Measurements from ENCODE around the gene CBLN1.

- no peak for TF ChIP-seq SP1 (CRISPR knock-in tag; conservative IDR thresholded peaks at IDR 0.05)
- no peak for TF ChIP-seq E2F4 (CRISPR knock-in tag; IDR thresholded peaks at IDR 0.05; ENCODE audit: borderline replicate concordance, low read depth)
- TF ChIP-seq USF2 (CRISPR knock-in tag; IDR thresholded peaks at IDR 0.05), result no peak
- TF ChIP-seq CTCF (IDR thresholded peaks at IDR 0.05), result no peak
These were observed 33.4 kb downstream of the CBLN1 start for GRCh38 chr16:49248227-49248626.

All from WTC11 (cell line).